Measurements from ENCODE around the gene MYZAP.

GRCh38 chr15:57663262-57663661 is 71.6 kb downstream of the MYZAP start:
- TF ChIP-seq MAFF (IDR thresholded peaks at IDR 0.05; ENCODE audit: low read length) (no peak), ZNF436 (CRISPR knock-in tag; IDR thresholded peaks at IDR 0.05) (no peak), ZNF518B (CRISPR knock-in tag; IDR thresholded peaks at IDR 0.05) (no peak), BACH1 (tag; IDR thresholded peaks at IDR 0.05) (no peak), BRF1 (IDR thresholded peaks at IDR 0.05; ENCODE audit: borderline replicate concordance, extremely low read depth, insufficient read length) (no peak)
